IMR-90 (cell line): ENCODE results near the gene ARL14EP.

ENCODE experiments used
- CTCF ChIP-seq: conservative IDR thresholded peaks from 2 replicates; pipeline ENCODE4 v1.5.1; 2012; ENCODE audit warnings: mild to moderate bottlenecking, low read depth, low read length, improper control_type of control experiment
- MAFK ChIP-seq: IDR thresholded peaks from 2 replicates; pipeline ENCODE4 v1.6.1; 2012; ENCODE audit warnings: low read depth, low read length, improper control_type of control experiment
- MXI1 ChIP-seq: IDR thresholded peaks from 2 replicates; pipeline ENCODE4 v1.6.1; 2012; ENCODE audit warnings: low read depth, mild to moderate bottlenecking, low read length, moderate library complexity, borderline replicate concordance
- POLR2A ChIP-seq: IDR thresholded peaks from 2 replicates; pipeline ENCODE4 v1.6.1; 2012; ENCODE audit warnings: mild to moderate bottlenecking, low read depth, low read length
- RCOR1 ChIP-seq: IDR thresholded peaks from 2 replicates; pipeline ENCODE4 v1.6.1; 2012; ENCODE audit warnings: mild to moderate bottlenecking, low read length, improper control_type of control experiment; ENCODE audit not compliant: insufficient replicate concordance

GRCh38 chr11:30279796-30280195 is 43.1 kb upstream of the ARL14EP start:
- TF ChIP-seq MXI1 (no peak), CTCF (no peak), POLR2A (no peak), RCOR1 (no peak), MAFK (no peak)
